Body of pancreas (tissue), 4 donors: ENCODE data around the gene MAP3K20. TPM values are rescaled to one million over a fixed set of nuclear protein-coding genes. Genes with fewer than 3 reads are reported as not detected.

ENCODE experiments used
- ATAC-seq: fragments of 150-250 bp; one replicate; pipeline ENCODE4 v1.9.1; 2016
- DNase-seq, 4 donors: peaks; one replicate each; pipeline ENCODE4 v3.0.0-alpha.2; 2019
- H3K27ac ChIP-seq, 4 donors: fragments of 200-600 bp; sonication (generic); 1 replicate in 3 of 4; 2 replicates in 1 of 4; pipeline versions ENCODE4 v1.5.1 to v1.6.1; 2016 to 2019; ENCODE audit warnings: mild to moderate bottlenecking in 1 of 4, mixed read lengths in 1 of 4, moderate library complexity in 1 of 4
- H3K27me3 ChIP-seq, 2 donors: fragments of 200-600 bp; sonication (generic); one replicate each; pipeline ENCODE4 v1.6.0; 2016; ENCODE audit warnings: mild to moderate bottlenecking in 1 of 2
- H3K36me3 ChIP-seq, 2 donors: fragments of 200-600 bp; sonication (generic); replicated peaks in 1 of 2; 2 replicates each; pipeline ENCODE4 v1.5.1; 2016; ENCODE audit warnings: low read depth in 2 of 2; ENCODE audit not compliant: insufficient read depth in 1 of 2
- H3K4me1 ChIP-seq: fragments of 200-600 bp; sonication (generic); one replicate; pipeline ENCODE4 v1.6.0; 2016
- H3K4me3 ChIP-seq, 2 donors: fragments of 200-600 bp; sonication (generic); 1 replicate in 1 of 2; 2 replicates in 1 of 2; pipeline ENCODE4 v1.5.1; 2016 to 2019
- H3K9me3 ChIP-seq, 3 donors: fragments of 200-600 bp; sonication (generic); 1 replicate in 2 of 3; 2 replicates in 1 of 3; pipeline ENCODE4 v1.5.1; 2016
- CTCF ChIP-seq, 7 experiments: fragments of 450-650 bp in 4 of 7; fragments of 200-600 bp in 3 of 7; sonication (generic) in 3 of 7; IDR thresholded peaks; one replicate each; pipeline ENCODE4 v1.5.1; 2016 to 2019; ENCODE audit warnings: antibody characterized with exemption in 7 of 7
- POLR2A ChIP-seq, 3 donors: fragments of 450-650 bp; IDR thresholded peaks; one replicate each; pipeline ENCODE4 v1.6.1; 2016; ENCODE audit warnings: antibody characterized with exemption in 3 of 3, mild to moderate bottlenecking in 2 of 3
- WGBS, 2 donors: methylation state at CpG; one replicate each; pipeline ENCODE4 v1.1.5; 2017; 5-methylcytosine and 5-hydroxymethylcytosine counted together
- intact Hi-C: fragments of 100-400 bp; cut with DNase I; formaldehyde crosslinking; loops from one replicate; pipeline ENCODE4 v1.15.1; 2023
- total RNA-seq, 2 donors: library from RNA; depleted of rRNA; stranded (reverse); fragments of >200 nt; gene quantifications; one replicate each; pipeline ENCODE4 v1.1.0, GENCODE V29; 2016

MAP3K20 gene
- total RNA-seq, 2 donors from 2014 or later, result 11.5 to 18.7 TPM

- no peak for ATAC-seq
- H3K27ac ChIP-seq, result no peak overlapping the region
- intact Hi-C loops, result no loop called here
- H3K9me3 ChIP-seq, result no peaks in the 10 kb centered on the region
- H3K36me3 ChIP-seq, result no peaks in the 10 kb centered on the region
- WGBS, 2 donors, result 90 to 91% methylated on average over 8 of the region's 8 CpGs
- H3K27me3 ChIP-seq, result no peaks in the 10 kb centered on the region
- no peak for DNase-seq
- H3K4me1 ChIP-seq, result peaks cover 8% of the 10 kb centered on the region
- TF ChIP-seq CTCF (IDR thresholded peaks at IDR 0.05), result no peak
- TF ChIP-seq POLR2A (IDR thresholded peaks at IDR 0.05), result no peak
- no peak overlapping the region for H3K4me3 ChIP-seq
These were observed 174.3 kb downstream of the MAP3K20 start for GRCh38 chr2:173249661-173250641.

GRCh38 chr2:173251225-173251624 lies 175.6 kb downstream of the MAP3K20 start:
- TF ChIP-seq POLR2A (IDR thresholded peaks at IDR 0.05) (no peak), CTCF (IDR thresholded peaks at IDR 0.05) (no peak)
- H3K9me3 ChIP-seq, result no peaks in the 10 kb centered on the region
- H3K4me1 ChIP-seq, result peaks cover 8% of the 10 kb centered on the region
- H3K27ac ChIP-seq, result no peak overlapping the region
- ATAC-seq, result no peak
- no peaks in the 10 kb centered on the region for H3K36me3 ChIP-seq
- no peak for DNase-seq
- no peak overlapping the region for H3K4me3 ChIP-seq
- intact Hi-C loops, result no loop called here
- WGBS, 2 donors, result 96% methylated on average over 2 of the region's 2 CpGs
- H3K27me3 ChIP-seq, result no peaks in the 10 kb centered on the region

GRCh38 chr2:173252581-173252980 lies 176.9 kb downstream of the MAP3K20 start:
- WGBS, 2 donors, result 92% methylated on average over 5 of the region's 5 CpGs

GRCh38 chr2:173254659-173255058 lies 179.0 kb downstream of the MAP3K20 start:
- TF ChIP-seq CTCF (IDR thresholded peaks at IDR 0.05) (no peak), POLR2A (IDR thresholded peaks at IDR 0.05) (no peak)
- Histone ChIP-seq H3K9me3 (no peaks in the 10 kb centered on the region), H3K36me3 (no peaks in the 10 kb centered on the region), H3K4me3 (no peak overlapping the region), H3K27me3 (no peaks in the 10 kb centered on the region), H3K27ac (no peak overlapping the region), H3K4me1 (no peaks in the 10 kb centered on the region)
- ATAC-seq, result no peak
- intact Hi-C loops, result no loop called here
- no peak for DNase-seq
- 95 to 96% methylated on average over 1 of the region's 1 CpG for WGBS, 2 donors

More at GRCh38 chr2:173252581-173252980, 176.9 kb downstream of the MAP3K20 start:
- Histone ChIP-seq H3K27ac (no peak overlapping the region), H3K9me3 (no peaks in the 10 kb centered on the region), H3K36me3 (no peaks in the 10 kb centered on the region), H3K4me1 (no peaks in the 10 kb centered on the region), H3K4me3 (no peak overlapping the region), H3K27me3 (no peaks in the 10 kb centered on the region)
- no peak for ATAC-seq
- DNase-seq, result no peak
- TF ChIP-seq CTCF (IDR thresholded peaks at IDR 0.05), result no peak
- intact Hi-C loops, result no loop called here
